ENCODE measurements around the gene MDC1. TPM values are rescaled to one million over a fixed set of nuclear protein-coding genes. Genes with fewer than 3 reads are reported as not detected.

MDC1 gene
- total RNA-seq, 1 donor from 2014 or later, result 25.2 TPM

- Histone ChIP-seq H3K9ac (ENCODE audit: low read length) (no peak overlapping the region), H3K79me2 (ENCODE audit: insufficient read depth, low read length) (no peaks in the 10 kb centered on the region), H3K9me3 (ENCODE audit: insufficient read depth, low read depth, low read length) (no peaks in the 10 kb centered on the region), H3K4me3 (ENCODE audit: insufficient read depth, low read depth, low read length) (no peak overlapping the region), H3K27me3 (ENCODE audit: insufficient read depth, low read length) (no peaks in the 10 kb centered on the region), H2AFZ (ENCODE audit: low read depth, low read length) (no peak overlapping the region), H4K20me1 (ENCODE audit: insufficient read depth, low read length) (no peaks in the 10 kb centered on the region), H3K27ac (ENCODE audit: low read depth, low read length) (no peak overlapping the region), H3K36me3 (ENCODE audit: insufficient read depth, low read length) (peaks cover 33% of the 10 kb centered on the region), H3K4me2 (ENCODE audit: low read length) (no peak overlapping the region), H3K4me1 (ENCODE audit: insufficient read depth, low read length) (no peaks in the 10 kb centered on the region)
- no peak overlapping the region for H3K4me3 Mint-ChIP-seq (ENCODE audit: unreplicated experiment)
- no peak overlapping the region for H3K27ac Mint-ChIP-seq (ENCODE audit: unreplicated experiment)
- H3K9me3 Mint-ChIP-seq (ENCODE audit: unreplicated experiment), result no peaks in the 10 kb centered on the region
- H3K27me3 Mint-ChIP-seq (ENCODE audit: low read depth, unreplicated experiment), result no peaks in the 10 kb centered on the region
- DNase-seq (ENCODE audit: low read depth), result no peak
- peaks cover 44% of the 10 kb centered on the region for H3K36me3 Mint-ChIP-seq (ENCODE audit: low read depth, unreplicated experiment)
- FAIRE-seq, result no peak
- H3K4me1 Mint-ChIP-seq (ENCODE audit: low read depth, unreplicated experiment), result no peaks in the 10 kb centered on the region
- no peak for TF ChIP-seq EZH2 (IDR thresholded peaks at IDR 0.05; ENCODE audit: insufficient read depth, low read length)
- TF ChIP-seq CTCF (IDR thresholded peaks at IDR 0.05; ENCODE audit: insufficient read depth, low read depth, low read length), result no peak
Observed at GRCh38 chr6:30709101-30709868, 7.8 kb downstream of the MDC1 start.

GRCh38 chr6:30707281-30707850, 9.7 kb downstream of the MDC1 start:
- Mint-ChIP-seq H3K27ac (ENCODE audit: unreplicated experiment) (no peak overlapping the region), H3K4me3 (ENCODE audit: unreplicated experiment) (no peak overlapping the region), H3K4me1 (ENCODE audit: low read depth, unreplicated experiment) (no peaks in the 10 kb centered on the region), H3K27me3 (ENCODE audit: low read depth, unreplicated experiment) (no peaks in the 10 kb centered on the region), H3K36me3 (ENCODE audit: low read depth, unreplicated experiment) (peaks cover 40% of the 10 kb centered on the region), H3K9me3 (ENCODE audit: unreplicated experiment) (no peaks in the 10 kb centered on the region)
- Histone ChIP-seq H3K27ac (ENCODE audit: low read depth, low read length) (no peak overlapping the region), H3K9me3 (ENCODE audit: insufficient read depth, low read depth, low read length) (no peaks in the 10 kb centered on the region), H3K4me3 (ENCODE audit: insufficient read depth, low read depth, low read length) (no peak overlapping the region), H4K20me1 (ENCODE audit: insufficient read depth, low read length) (no peaks in the 10 kb centered on the region), H3K4me1 (ENCODE audit: insufficient read depth, low read length) (no peaks in the 10 kb centered on the region), H3K36me3 (ENCODE audit: insufficient read depth, low read length) (peaks cover 25% of the 10 kb centered on the region), H3K9ac (ENCODE audit: low read length) (no peak overlapping the region), H2AFZ (ENCODE audit: low read depth, low read length) (no peak overlapping the region), H3K27me3 (ENCODE audit: insufficient read depth, low read length) (no peaks in the 10 kb centered on the region), H3K4me2 (ENCODE audit: low read length) (no peak overlapping the region), H3K79me2 (ENCODE audit: insufficient read depth, low read length) (no peaks in the 10 kb centered on the region)
- no peak for FAIRE-seq
- TF ChIP-seq EZH2 (IDR thresholded peaks at IDR 0.05; ENCODE audit: insufficient read depth, low read length) (no peak), CTCF (IDR thresholded peaks at IDR 0.05; ENCODE audit: insufficient read depth, low read depth, low read length) (no peak)
- no peak for DNase-seq (ENCODE audit: low read depth)

GRCh38 chr6:30705620-30706019, 11.5 kb downstream of the MDC1 start:
- no peak overlapping the region for H3K27ac Mint-ChIP-seq (ENCODE audit: unreplicated experiment)
- Histone ChIP-seq H3K4me2 (ENCODE audit: low read length) (no peak overlapping the region), H3K9me3 (ENCODE audit: insufficient read depth, low read depth, low read length) (no peaks in the 10 kb centered on the region), H3K4me3 (ENCODE audit: insufficient read depth, low read depth, low read length) (no peak overlapping the region), H4K20me1 (ENCODE audit: insufficient read depth, low read length) (no peaks in the 10 kb centered on the region), H3K79me2 (ENCODE audit: insufficient read depth, low read length) (no peaks in the 10 kb centered on the region), H3K9ac (ENCODE audit: low read length) (no peak overlapping the region), H3K27me3 (ENCODE audit: insufficient read depth, low read length) (no peaks in the 10 kb centered on the region), H3K4me1 (ENCODE audit: insufficient read depth, low read length) (no peaks in the 10 kb centered on the region), H2AFZ (ENCODE audit: low read depth, low read length) (no peak overlapping the region), H3K27ac (ENCODE audit: low read depth, low read length) (no peak overlapping the region), H3K36me3 (ENCODE audit: insufficient read depth, low read length) (peaks cover 13% of the 10 kb centered on the region)
- H3K9me3 Mint-ChIP-seq (ENCODE audit: unreplicated experiment), result no peaks in the 10 kb centered on the region
- FAIRE-seq (no peak), DNase-seq (ENCODE audit: low read depth) (no peak)
- H3K4me1 Mint-ChIP-seq (ENCODE audit: low read depth, unreplicated experiment), result no peaks in the 10 kb centered on the region
- H3K36me3 Mint-ChIP-seq (ENCODE audit: low read depth, unreplicated experiment), result peaks cover 29% of the 10 kb centered on the region
- H3K27me3 Mint-ChIP-seq (ENCODE audit: low read depth, unreplicated experiment), result no peaks in the 10 kb centered on the region
- no peak for TF ChIP-seq EZH2 (IDR thresholded peaks at IDR 0.05; ENCODE audit: insufficient read depth, low read length)
- TF ChIP-seq CTCF (IDR thresholded peaks at IDR 0.05; ENCODE audit: insufficient read depth, low read depth, low read length), result no peak
- H3K4me3 Mint-ChIP-seq (ENCODE audit: unreplicated experiment), result no peak overlapping the region

Measured in astrocyte (in vitro differentiated cells and primary cell).